NCI-H2196 (cell line): ENCODE data around the gene SERHL2.
"Not testable (repeated sequence)": the region's sequence is repeated elsewhere in the genome, so short reads cannot be mapped to it uniquely, and the experiment has no call there.

Source experiments
- DNase-seq: peaks from one replicate; lab custom pipeline; 2025; ENCODE audit not compliant: unreplicated experiment; lab: John Stamatoyannopoulos, UW

The SERHL2 gene

GRCh38 chr22:42574046-42574445 lies 20.3 kb downstream of the SERHL2 start:
- DNase-seq, result not testable (repeated sequence)

- not testable (repeated sequence) for DNase-seq
Observed at GRCh38 chr22:42574468-42574867, 20.7 kb downstream of the SERHL2 start.

GRCh38 chr22:42575996-42576574 lies 22.3 kb downstream of the SERHL2 start:
- not testable (repeated sequence) for DNase-seq

GRCh38 chr22:42577141-42577540 lies 23.4 kb downstream of the SERHL2 start:
- not testable (repeated sequence) for DNase-seq

GRCh38 chr22:42577623-42578240 lies 24.0 kb downstream of the SERHL2 start:
- DNase-seq, result no peak

GRCh38 chr22:42580040-42580439 lies 26.3 kb downstream of the SERHL2 start:
- DNase-seq, result not testable (repeated sequence)

GRCh38 chr22:42581194-42581761 lies 27.5 kb downstream of the SERHL2 start:
- DNase-seq, result not testable (repeated sequence)

GRCh38 chr22:42581762-42582716 lies 28.3 kb downstream of the SERHL2 start:
- DNase-seq, result peak; percentile 76

GRCh38 chr22:42582987-42583386 lies 29.2 kb downstream of the SERHL2 start:
- DNase-seq, result no peak

GRCh38 chr22:42584364-42584940 lies 30.7 kb downstream of the SERHL2 start:
- no peak for DNase-seq

- DNase-seq, result no peak
Observed at GRCh38 chr22:42585096-42585495, 31.3 kb downstream of the SERHL2 start.

GRCh38 chr22:42586381-42586780 lies 32.6 kb downstream of the SERHL2 start:
- no peak for DNase-seq

GRCh38 chr22:42587588-42588175 lies 33.9 kb downstream of the SERHL2 start:
- DNase-seq, result no peak

GRCh38 chr22:42591987-42592386 lies 38.2 kb downstream of the SERHL2 start:
- no peak for DNase-seq

GRCh38 chr22:42595434-42595833 lies 41.7 kb downstream of the SERHL2 start:
- no peak for DNase-seq

GRCh38 chr22:42596336-42596735 lies 42.6 kb downstream of the SERHL2 start:
- DNase-seq, result no peak

- DNase-seq, result no peak
Observed at GRCh38 chr22:42596863-42597530, 43.2 kb downstream of the SERHL2 start.

GRCh38 chr22:42601879-42602465 lies 48.2 kb downstream of the SERHL2 start:
- DNase-seq, result no peak

- no peak for DNase-seq
Observed at GRCh38 chr22:42602470-42602869, 48.7 kb downstream of the SERHL2 start.

- no peak for DNase-seq
Observed at GRCh38 chr22:42603427-42603826, 49.7 kb downstream of the SERHL2 start.
